GM18498 (cell line): ENCODE data around the gene APOL2.
"Not testable (repeated sequence)": the region's sequence is repeated elsewhere in the genome, so short reads cannot be mapped to it uniquely, and the experiment has no call there.

ENCODE experiments used
- ATAC-seq: cut with Tn5 transposase; IDR thresholded peaks from one replicate; pipeline ENCODE4 v1.9.1; 2021; ENCODE audit warnings: mild to moderate bottlenecking, moderate library complexity; ENCODE audit not compliant: unreplicated experiment

Gene APOL2

GRCh38 chr22:36239401-36240171 lies at the start of gene APOL2:
APOL2 (minus strand) TSS chr22:36239527; CDS start chr22:36233162, 6,365 bp downstream.
- ATAC-seq, result peak; percentile 88

- no peak for ATAC-seq
Observed at GRCh38 chr22:36288571-36289405, 49.5 kb upstream of the APOL2 start.

GRCh38 chr22:36287881-36288515 lies 48.7 kb upstream of the APOL2 start:
- no peak for ATAC-seq

GRCh38 chr22:36286096-36286957 lies 47.0 kb upstream of the APOL2 start:
- no peak for ATAC-seq

GRCh38 chr22:36285545-36285944 lies 46.2 kb upstream of the APOL2 start:
- ATAC-seq, result no peak

- ATAC-seq, result no peak
Observed at GRCh38 chr22:36285017-36285416, 45.7 kb upstream of the APOL2 start.

GRCh38 chr22:36284171-36284571 lies 44.8 kb upstream of the APOL2 start:
- ATAC-seq, result no peak

GRCh38 chr22:36282328-36282831 lies 43.1 kb upstream of the APOL2 start:
- no peak for ATAC-seq

GRCh38 chr22:36281781-36282327 lies 42.5 kb upstream of the APOL2 start:
- ATAC-seq, result no peak

- no peak for ATAC-seq
Observed at GRCh38 chr22:36280379-36280778, 41.1 kb upstream of the APOL2 start.

GRCh38 chr22:36279219-36279666 lies 39.9 kb upstream of the APOL2 start:
- no peak for ATAC-seq

- ATAC-seq, result no peak
Observed at GRCh38 chr22:36277482-36278291, 38.4 kb upstream of the APOL2 start.

- ATAC-seq, result no peak
Observed at GRCh38 chr22:36274531-36274930, 35.2 kb upstream of the APOL2 start.

GRCh38 chr22:36271951-36272350 lies 32.6 kb upstream of the APOL2 start:
- not testable (repeated sequence) for ATAC-seq

- ATAC-seq, result not testable (repeated sequence)
Observed at GRCh38 chr22:36271231-36271630, 31.9 kb upstream of the APOL2 start.

- no peak for ATAC-seq
Observed at GRCh38 chr22:36267896-36268485, 28.7 kb upstream of the APOL2 start.

GRCh38 chr22:36267058-36267457 lies 27.7 kb upstream of the APOL2 start:
- ATAC-seq, result no peak

- ATAC-seq, result not testable (repeated sequence)
Observed at GRCh38 chr22:36263886-36264664, 24.7 kb upstream of the APOL2 start.
